ENCODE measurements around the gene CCNT1. TPM values are rescaled to one million over a fixed set of nuclear protein-coding genes. Genes with fewer than 3 reads are reported as not detected.

The CCNT1 gene
- total and polyA plus RNA-seq, 2 experiments from 2014 or later = 12.8 to 33.6 TPM

- no peak for TF ChIP-seq ZNF462 (CRISPR knock-in tag; IDR thresholded peaks at IDR 0.05)
These were observed 35.6 kb downstream of the CCNT1 start (continued) for GRCh38 chr12:48680861-48681260.

GRCh38 chr12:48678551-48679185 lies 37.8 kb downstream of the CCNT1 start:
- H3K4me1 ChIP-seq (ENCODE audit: insufficient read depth) = no peaks in the 10 kb centered on the region; the same call in 1 of the 2 replicates
- no peaks in the 10 kb centered on the region for H3K9me3 Mint-ChIP-seq
- 0 out of 2 replicates have a peak overlapping the region, but pooled peaks have one; percentile 38 for H3K27ac Mint-ChIP-seq
- peaks cover 22% of the 10 kb centered on the region for H4K20me1 ChIP-seq (replicated peaks; ENCODE audit: insufficient read depth)
- H3K4me3 ChIP-seq = peak overlapping the region; percentile 17; the same call in 1 of the 2 replicates
- peak overlapping the region; percentile 55; the same call in 1 of the 2 replicates for H3K4me2 ChIP-seq
- no peak for ATAC-seq
- peaks cover 16% of the 10 kb centered on the region for H3K4me1 Mint-ChIP-seq
- peaks cover 57% of the 10 kb centered on the region for H3K36me3 ChIP-seq (ENCODE audit: insufficient read depth)
- no peak for DNase-seq (ENCODE audit: low spot score)
- no peaks in the 10 kb centered on the region for H3K27me3 ChIP-seq (ENCODE audit: insufficient read depth)
- H3K27ac ChIP-seq (ENCODE audit: low read depth) = no peak overlapping the region; the same call in 1 of the 2 replicates
- H3K27me3 Mint-ChIP-seq (ENCODE audit: insufficient read depth, low read depth, poor library complexity) = peaks cover 7% of the 10 kb centered on the region
- H2AFZ ChIP-seq = no peak overlapping the region
- peaks cover 81% of the 10 kb centered on the region for H3K79me2 ChIP-seq (replicated peaks; ENCODE audit: insufficient read depth)
- peak overlapping the region; percentile 98 for H3K4me3 Mint-ChIP-seq
- 0 out of 2 replicates have a peak, but pooled peaks cover 4% of the 10 kb centered on the region for H3F3A ChIP-seq (replicated peaks; ENCODE audit: low read depth)
- no peaks in the 10 kb centered on the region for H3K9me2 ChIP-seq (ENCODE audit: insufficient read depth)
- H3K36me3 Mint-ChIP-seq (ENCODE audit: low read depth) = peaks cover 65% of the 10 kb centered on the region
- TF ChIP-seq STAT1 (IDR thresholded peaks at IDR 0.05; ENCODE audit: unreplicated experiment) (no peak), ETS1 (IDR thresholded peaks at IDR 0.05) (no peak), ZNF462 (CRISPR knock-in tag; IDR thresholded peaks at IDR 0.05) (no peak), ZNF331 (CRISPR knock-in tag; IDR thresholded peaks at IDR 0.05; ENCODE audit: low read depth) (no peak), EZH2phosphoT487 (IDR thresholded peaks at IDR 0.05; ENCODE audit: unreplicated experiment) (no peak), CREB1 (CRISPR knock-in tag; IDR thresholded peaks at IDR 0.05; ENCODE audit: low read depth) (no peak)

Data from GM23338 (cell line).